Astrocyte (in vitro differentiated cells and primary cell): Measurements from ENCODE around the gene UBE2E2. TPM values are rescaled to one million over a fixed set of nuclear protein-coding genes. Genes with fewer than 3 reads are reported as not detected.

ENCODE experiments used
- DNase-seq: peaks from one replicate; pipeline ENCODE4 v3.0.0-alpha.2; 2010; ENCODE audit warnings: low read depth
- FAIRE-seq: peaks from 2 replicates; lab custom pipeline; 2011; peaks lifted over from hg19 to GRCh38; lab: Jason Lieb, UNC
- H2AFZ ChIP-seq: 2 replicates; pipeline ENCODE4 v1.6.0; 2012; ENCODE audit warnings: low read depth, low read length, inconsistent platforms
- H3K27ac ChIP-seq: 2 replicates; pipeline ENCODE4 v1.5.1; 2011; ENCODE audit warnings: low read depth, low read length, inconsistent platforms
- H3K27me3 ChIP-seq: 2 replicates; pipeline ENCODE4 v1.6.0; 2011; ENCODE audit warnings: low read length, inconsistent platforms; ENCODE audit not compliant: insufficient read depth
- H3K36me3 ChIP-seq: 2 replicates; pipeline ENCODE4 v1.5.1; 2011; ENCODE audit warnings: low read length, inconsistent platforms; ENCODE audit not compliant: insufficient read depth
- H3K4me1 ChIP-seq: 2 replicates; pipeline ENCODE4 v1.5.1; 2011; ENCODE audit warnings: low read length, inconsistent platforms; ENCODE audit not compliant: insufficient read depth
- H3K4me2 ChIP-seq: 2 replicates; pipeline ENCODE4 v1.6.0; 2012; ENCODE audit warnings: low read length, inconsistent platforms
- H3K4me3 ChIP-seq: 2 replicates; pipeline ENCODE4 v1.5.1; 2011; ENCODE audit warnings: low read depth, mild to moderate bottlenecking, low read length, inconsistent platforms; ENCODE audit not compliant: insufficient read depth
- H3K79me2 ChIP-seq: 2 replicates; pipeline ENCODE4 v1.6.0; 2012; ENCODE audit warnings: mild to moderate bottlenecking, low read length, inconsistent platforms; ENCODE audit not compliant: insufficient read depth
- H3K9ac ChIP-seq: 2 replicates; pipeline ENCODE4 v1.6.0; 2012; ENCODE audit warnings: mild to moderate bottlenecking, low read length, inconsistent platforms
- H3K9me3 ChIP-seq: 2 replicates; pipeline ENCODE4 v1.5.1; 2012; ENCODE audit warnings: low read depth, mild to moderate bottlenecking, low read length, inconsistent platforms; ENCODE audit not compliant: insufficient read depth
- H4K20me1 ChIP-seq: 2 replicates; pipeline ENCODE4 v1.6.0; 2012; ENCODE audit warnings: low read length, inconsistent platforms; ENCODE audit not compliant: insufficient read depth
- H3K27ac Mint-ChIP-seq: one replicate; pipeline ENCODE4 v1.8.0; 2021; ENCODE audit warnings: mild to moderate bottlenecking, mixed read lengths; ENCODE audit not compliant: unreplicated experiment
- H3K27me3 Mint-ChIP-seq: one replicate; pipeline ENCODE4 v1.8.0; 2021; ENCODE audit warnings: low read depth, mixed read lengths; ENCODE audit not compliant: unreplicated experiment
- H3K36me3 Mint-ChIP-seq: one replicate; pipeline ENCODE4 v1.8.0; 2021; ENCODE audit warnings: low read depth, mixed read lengths; ENCODE audit not compliant: unreplicated experiment
- H3K4me1 Mint-ChIP-seq: one replicate; pipeline ENCODE4 v1.8.0; 2021; ENCODE audit warnings: low read depth, mixed read lengths; ENCODE audit not compliant: unreplicated experiment
- H3K4me3 Mint-ChIP-seq: one replicate; pipeline ENCODE4 v1.8.0; 2021; ENCODE audit warnings: mild to moderate bottlenecking, moderate library complexity, mixed read lengths; ENCODE audit not compliant: unreplicated experiment
- H3K9me3 Mint-ChIP-seq: one replicate; pipeline ENCODE4 v1.8.0; 2021; ENCODE audit warnings: mild to moderate bottlenecking, mixed read lengths; ENCODE audit not compliant: unreplicated experiment
- EZH2 ChIP-seq: IDR thresholded peaks from 2 replicates; pipeline ENCODE4 v1.6.1; 2012; ENCODE audit warnings: mild to moderate bottlenecking, low read length, inconsistent platforms; ENCODE audit not compliant: insufficient read depth
- total RNA-seq: library from RNA; stranded (reverse); gene quantifications from 2 replicates; pipeline ENCODE4 v1.2.1, GENCODE V29; 2021
- TF ChIP-seq, protein P1 (sequence below): IDR thresholded peaks from 2 replicates; pipeline ENCODE4 v1.5.1; 2011; ENCODE audit warnings: low read depth, mild to moderate bottlenecking, inconsistent platforms, low read length, moderate library complexity; ENCODE audit not compliant: insufficient read depth

Gene UBE2E2
- total RNA-seq, 1 donor from 2014 or later = 89.8 TPM

GRCh38 chr3:23600167-23600871, 397.2 kb downstream of the UBE2E2 start:
- H3K4me2 ChIP-seq = peak overlapping the region; percentile 76
- peak; percentile 69 for FAIRE-seq
- peak overlapping the region; percentile 73 for H3K9ac ChIP-seq

DNA sequence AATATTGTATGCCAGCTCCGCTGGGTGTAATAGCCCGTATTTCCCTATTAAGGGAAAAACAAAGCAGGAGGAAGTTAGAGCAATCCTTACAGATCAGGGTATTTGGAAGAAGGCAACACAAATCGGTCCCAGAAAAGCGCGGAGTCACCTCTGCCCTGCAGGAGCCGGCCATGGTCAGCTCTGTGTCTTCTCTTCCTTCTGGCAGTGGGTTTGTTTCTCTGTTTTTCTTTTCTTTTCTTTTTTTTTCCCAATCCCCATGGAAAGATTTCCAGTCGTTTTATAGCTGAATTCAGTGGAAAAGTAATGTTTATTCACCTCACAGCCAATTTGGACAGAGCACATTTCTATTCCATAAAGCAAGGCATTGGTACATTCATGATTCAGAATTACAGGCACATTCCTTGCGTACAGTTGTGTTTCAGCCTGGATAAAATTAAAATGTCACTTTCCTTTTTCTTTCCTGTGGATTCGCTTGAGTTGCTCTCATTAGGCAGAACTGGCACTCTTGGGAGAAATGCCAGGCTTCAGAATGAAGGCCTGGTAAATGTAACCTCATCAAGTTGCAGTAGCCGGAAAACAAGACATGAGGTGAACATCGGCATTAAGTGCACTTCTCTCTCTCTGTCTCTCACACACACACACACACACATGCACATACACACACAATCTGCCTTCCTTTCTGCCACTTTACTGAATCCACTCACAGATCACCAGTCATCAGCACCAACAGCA, 398.1 kb downstream of the UBE2E2 start:
- Histone ChIP-seq H3K27me3 (no peaks in the 10 kb centered on the region), H3K4me1 (peaks cover 21% of the 10 kb centered on the region), H3K79me2 (no peaks in the 10 kb centered on the region), H3K4me3 (peak overlapping the region; percentile 7), H3K36me3 (no peaks in the 10 kb centered on the region), H2AFZ (peak overlapping the region; percentile 28), H3K4me2 (peak overlapping the region; percentile 76), H3K9me3 (peaks cover 4% of the 10 kb centered on the region), H3K27ac (peak overlapping the region; percentile 85), H3K9ac (peak overlapping the region; percentile 73), H4K20me1 (no peaks in the 10 kb centered on the region)
- H3K4me3 Mint-ChIP-seq = no peak overlapping the region
- H3K4me1 Mint-ChIP-seq = peaks cover 2% of the 10 kb centered on the region
- peaks cover 5% of the 10 kb centered on the region for H3K36me3 Mint-ChIP-seq
- DNase-seq (peak; percentile 27), FAIRE-seq (no peak)
- H3K9me3 Mint-ChIP-seq = no peaks in the 10 kb centered on the region
- peaks cover 3% of the 10 kb centered on the region for H3K27me3 Mint-ChIP-seq
- TF ChIP-seq, protein P1, sequence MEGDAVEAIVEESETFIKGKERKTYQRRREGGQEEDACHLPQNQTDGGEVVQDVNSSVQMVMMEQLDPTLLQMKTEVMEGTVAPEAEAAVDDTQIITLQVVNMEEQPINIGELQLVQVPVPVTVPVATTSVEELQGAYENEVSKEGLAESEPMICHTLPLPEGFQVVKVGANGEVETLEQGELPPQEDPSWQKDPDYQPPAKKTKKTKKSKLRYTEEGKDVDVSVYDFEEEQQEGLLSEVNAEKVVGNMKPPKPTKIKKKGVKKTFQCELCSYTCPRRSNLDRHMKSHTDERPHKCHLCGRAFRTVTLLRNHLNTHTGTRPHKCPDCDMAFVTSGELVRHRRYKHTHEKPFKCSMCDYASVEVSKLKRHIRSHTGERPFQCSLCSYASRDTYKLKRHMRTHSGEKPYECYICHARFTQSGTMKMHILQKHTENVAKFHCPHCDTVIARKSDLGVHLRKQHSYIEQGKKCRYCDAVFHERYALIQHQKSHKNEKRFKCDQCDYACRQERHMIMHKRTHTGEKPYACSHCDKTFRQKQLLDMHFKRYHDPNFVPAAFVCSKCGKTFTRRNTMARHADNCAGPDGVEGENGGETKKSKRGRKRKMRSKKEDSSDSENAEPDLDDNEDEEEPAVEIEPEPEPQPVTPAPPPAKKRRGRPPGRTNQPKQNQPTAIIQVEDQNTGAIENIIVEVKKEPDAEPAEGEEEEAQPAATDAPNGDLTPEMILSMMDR = no peak
- no peak for TF ChIP-seq EZH2
- H3K27ac Mint-ChIP-seq = no peak overlapping the region

More at GRCh38 chr3:23600167-23600871, 397.2 kb downstream of the UBE2E2 start:
- H3K36me3 ChIP-seq = no peaks in the 10 kb centered on the region
- Mint-ChIP-seq H3K4me1 (peaks cover 2% of the 10 kb centered on the region), H3K36me3 (peaks cover 8% of the 10 kb centered on the region), H3K27ac (no peak overlapping the region), H3K4me3 (no peak overlapping the region), H3K27me3 (no peaks in the 10 kb centered on the region), H3K9me3 (no peaks in the 10 kb centered on the region)
- DNase-seq = peak; percentile 96
- peak overlapping the region; percentile 85 for H3K27ac ChIP-seq
- H3K4me3 ChIP-seq = no peak overlapping the region
- peaks cover 5% of the 10 kb centered on the region for H3K9me3 ChIP-seq
- no peak overlapping the region for H2AFZ ChIP-seq
- TF ChIP-seq, protein P1 = no peak
- no peak for TF ChIP-seq EZH2
- no peaks in the 10 kb centered on the region for H4K20me1 ChIP-seq
- H3K4me1 ChIP-seq = peaks cover 21% of the 10 kb centered on the region
- H3K79me2 ChIP-seq = no peaks in the 10 kb centered on the region
- H3K27me3 ChIP-seq = no peaks in the 10 kb centered on the region
